B cell (primary cell): Measurements from ENCODE around the gene TMC1.

Experiments used
- EZH2 ChIP-seq: IDR thresholded peaks from 2 replicates; pipeline ENCODE4 v1.6.1; 2012; ENCODE audit warnings: borderline replicate concordance, low read depth, mild to moderate bottlenecking, moderate library complexity, low read length; ENCODE audit not compliant: insufficient read depth, poor library complexity, severe bottlenecking
- TF ChIP-seq, protein P1 (sequence below): fragments of 200-600 bp; IDR thresholded peaks from one replicate; pipeline ENCODE4 v1.8.0; 2022; ENCODE audit warnings: antibody characterized with exemption, mild to moderate bottlenecking

DNA sequence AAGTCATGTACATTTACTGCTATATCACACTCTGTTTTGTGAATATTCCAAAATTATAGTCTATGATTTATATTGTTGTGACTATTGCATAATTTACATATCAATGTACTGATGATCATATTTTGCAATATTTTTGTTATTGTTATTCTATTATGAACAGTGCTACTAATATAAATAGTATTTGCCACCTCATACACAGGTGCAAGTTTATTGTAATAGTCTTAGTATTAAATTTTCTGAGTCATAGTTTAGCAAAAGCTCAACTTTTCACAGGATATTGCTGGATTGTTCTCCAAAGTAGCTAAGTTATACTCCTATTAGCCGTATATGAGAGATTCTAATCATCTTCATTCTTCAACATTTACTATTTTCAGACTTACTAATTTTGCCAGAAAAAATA, 124.7 kb downstream of the TMC1 start:
- TF ChIP-seq, protein P1, sequence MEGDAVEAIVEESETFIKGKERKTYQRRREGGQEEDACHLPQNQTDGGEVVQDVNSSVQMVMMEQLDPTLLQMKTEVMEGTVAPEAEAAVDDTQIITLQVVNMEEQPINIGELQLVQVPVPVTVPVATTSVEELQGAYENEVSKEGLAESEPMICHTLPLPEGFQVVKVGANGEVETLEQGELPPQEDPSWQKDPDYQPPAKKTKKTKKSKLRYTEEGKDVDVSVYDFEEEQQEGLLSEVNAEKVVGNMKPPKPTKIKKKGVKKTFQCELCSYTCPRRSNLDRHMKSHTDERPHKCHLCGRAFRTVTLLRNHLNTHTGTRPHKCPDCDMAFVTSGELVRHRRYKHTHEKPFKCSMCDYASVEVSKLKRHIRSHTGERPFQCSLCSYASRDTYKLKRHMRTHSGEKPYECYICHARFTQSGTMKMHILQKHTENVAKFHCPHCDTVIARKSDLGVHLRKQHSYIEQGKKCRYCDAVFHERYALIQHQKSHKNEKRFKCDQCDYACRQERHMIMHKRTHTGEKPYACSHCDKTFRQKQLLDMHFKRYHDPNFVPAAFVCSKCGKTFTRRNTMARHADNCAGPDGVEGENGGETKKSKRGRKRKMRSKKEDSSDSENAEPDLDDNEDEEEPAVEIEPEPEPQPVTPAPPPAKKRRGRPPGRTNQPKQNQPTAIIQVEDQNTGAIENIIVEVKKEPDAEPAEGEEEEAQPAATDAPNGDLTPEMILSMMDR = no peak
- TF ChIP-seq EZH2 = no peak
